SK-N-SH treated with all-trans-retinoic acid at 6 μM for 48 hours (cell line): ENCODE measurements around the gene INPP4B.

Experiments used
- BACH2 ChIP-seq: fragments of 250-450 bp; sonication (Bioruptor Pico); IDR thresholded peaks from 2 replicates; pipeline ENCODE4 v1.9.0; 2021; ENCODE audit warnings: mild to moderate bottlenecking, borderline replicate concordance
- ISL1 ChIP-seq: fragments of 250-450 bp; sonication (Bioruptor Pico); IDR thresholded peaks from 2 replicates; pipeline ENCODE4 v2.1.2; 2022; ENCODE audit warnings: mild to moderate bottlenecking, moderate library complexity
- OSR1 ChIP-seq: fragments of 250-450 bp; sonication (Bioruptor Pico); IDR thresholded peaks from 2 replicates; pipeline ENCODE4 v1.8.0; 2022; ENCODE audit warnings: moderate library complexity, mild to moderate bottlenecking, inconsistent platforms
- PPARA ChIP-seq: fragments of 250-450 bp; sonication (Bioruptor Pico); IDR thresholded peaks from 2 replicates; pipeline ENCODE4 v1.5.0; 2020; ENCODE audit warnings: mild to moderate bottlenecking, borderline replicate concordance
- RARB ChIP-seq: fragments of 250-450 bp; sonication (Bioruptor Pico); IDR thresholded peaks from 2 replicates; pipeline ENCODE4 v1.8.0; 2021; ENCODE audit warnings: mild to moderate bottlenecking, moderate library complexity
- TCF4 ChIP-seq: fragments of 250-450 bp; sonication (Bioruptor Pico); IDR thresholded peaks from 2 replicates; pipeline ENCODE4 v1.8.0; 2021; ENCODE audit warnings: mild to moderate bottlenecking, moderate library complexity, borderline replicate concordance
- ZC3H10 ChIP-seq: fragments of 250-450 bp; sonication (Bioruptor Pico); IDR thresholded peaks from 2 replicates; pipeline ENCODE4 v1.5.1; 2021; ENCODE audit warnings: mild to moderate bottlenecking, moderate library complexity
- ZFP3 ChIP-seq: fragments of 250-450 bp; sonication (Bioruptor Pico); IDR thresholded peaks from 2 replicates; pipeline ENCODE4 v1.5.0; 2020; ENCODE audit warnings: mild to moderate bottlenecking, moderate library complexity
- ZFP30 ChIP-seq: fragments of 450-650 bp; formaldehyde crosslinking; IDR thresholded peaks from 2 replicates; pipeline ENCODE4 v1.5.0; 2022; ENCODE audit warnings: mild to moderate bottlenecking, moderate library complexity
- ZNF8 ChIP-seq: fragments of 450-650 bp; formaldehyde crosslinking; IDR thresholded peaks from 2 replicates; pipeline ENCODE4 v1.5.0; 2020; ENCODE audit warnings: mild to moderate bottlenecking, moderate library complexity
- TF ChIP-seq, protein P1 (sequence below): fragments of 250-450 bp; sonication (Bioruptor Pico); IDR thresholded peaks from 2 replicates; pipeline ENCODE4 v1.5.0; 2020; ENCODE audit warnings: mild to moderate bottlenecking, moderate library complexity
- TF ChIP-seq, protein P2 (sequence below): fragments of 250-450 bp; sonication (Bioruptor Pico); IDR thresholded peaks from 2 replicates; pipeline ENCODE4 v1.8.0; 2020; ENCODE audit warnings: mild to moderate bottlenecking, moderate library complexity, borderline replicate concordance
- TF ChIP-seq, protein P3 (sequence below): fragments of 250-450 bp; sonication (Bioruptor Pico); IDR thresholded peaks from 2 replicates; pipeline ENCODE4 v1.8.0; 2021; ENCODE audit warnings: low read depth, mild to moderate bottlenecking, moderate library complexity, borderline replicate concordance
- TF ChIP-seq, protein P4 (sequence below): fragments of 250-450 bp; sonication (Bioruptor Pico); IDR thresholded peaks from 2 replicates; pipeline ENCODE4 v1.5.1; 2020; ENCODE audit warnings: low read depth, mild to moderate bottlenecking, moderate library complexity

DNA sequence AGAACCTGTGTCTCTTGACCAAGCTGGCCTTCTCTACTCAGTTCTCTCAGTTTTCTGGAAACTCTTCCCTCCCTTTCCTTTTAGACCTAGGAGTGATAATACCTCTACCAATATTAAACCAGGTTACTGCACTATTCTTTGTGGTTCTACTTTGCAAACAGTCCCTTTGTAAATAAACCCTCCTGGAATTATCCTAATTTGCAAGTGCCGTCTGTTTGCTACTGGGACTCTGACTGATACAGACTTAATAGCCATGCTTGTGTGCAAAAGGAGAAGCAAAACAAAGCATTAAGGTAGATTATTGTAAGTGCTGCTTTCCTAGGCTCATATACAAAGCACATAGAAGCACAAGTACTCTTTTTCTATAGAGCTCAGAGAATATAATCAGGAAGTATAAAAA lies 507.0 kb downstream of the INPP4B start:
- no peak for TF ChIP-seq PPARA (CRISPR knock-in tag)
- TF ChIP-seq, protein P1, sequence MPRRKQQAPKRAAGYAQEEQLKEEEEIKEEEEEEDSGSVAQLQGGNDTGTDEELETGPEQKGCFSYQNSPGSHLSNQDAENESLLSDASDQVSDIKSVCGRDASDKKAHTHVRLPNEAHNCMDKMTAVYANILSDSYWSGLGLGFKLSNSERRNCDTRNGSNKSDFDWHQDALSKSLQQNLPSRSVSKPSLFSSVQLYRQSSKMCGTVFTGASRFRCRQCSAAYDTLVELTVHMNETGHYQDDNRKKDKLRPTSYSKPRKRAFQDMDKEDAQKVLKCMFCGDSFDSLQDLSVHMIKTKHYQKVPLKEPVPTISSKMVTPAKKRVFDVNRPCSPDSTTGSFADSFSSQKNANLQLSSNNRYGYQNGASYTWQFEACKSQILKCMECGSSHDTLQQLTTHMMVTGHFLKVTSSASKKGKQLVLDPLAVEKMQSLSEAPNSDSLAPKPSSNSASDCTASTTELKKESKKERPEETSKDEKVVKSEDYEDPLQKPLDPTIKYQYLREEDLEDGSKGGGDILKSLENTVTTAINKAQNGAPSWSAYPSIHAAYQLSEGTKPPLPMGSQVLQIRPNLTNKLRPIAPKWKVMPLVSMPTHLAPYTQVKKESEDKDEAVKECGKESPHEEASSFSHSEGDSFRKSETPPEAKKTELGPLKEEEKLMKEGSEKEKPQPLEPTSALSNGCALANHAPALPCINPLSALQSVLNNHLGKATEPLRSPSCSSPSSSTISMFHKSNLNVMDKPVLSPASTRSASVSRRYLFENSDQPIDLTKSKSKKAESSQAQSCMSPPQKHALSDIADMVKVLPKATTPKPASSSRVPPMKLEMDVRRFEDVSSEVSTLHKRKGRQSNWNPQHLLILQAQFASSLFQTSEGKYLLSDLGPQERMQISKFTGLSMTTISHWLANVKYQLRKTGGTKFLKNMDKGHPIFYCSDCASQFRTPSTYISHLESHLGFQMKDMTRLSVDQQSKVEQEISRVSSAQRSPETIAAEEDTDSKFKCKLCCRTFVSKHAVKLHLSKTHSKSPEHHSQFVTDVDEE = no peak
- no peak for TF ChIP-seq ZC3H10 (CRISPR knock-in tag)
- TF ChIP-seq, protein P2, sequence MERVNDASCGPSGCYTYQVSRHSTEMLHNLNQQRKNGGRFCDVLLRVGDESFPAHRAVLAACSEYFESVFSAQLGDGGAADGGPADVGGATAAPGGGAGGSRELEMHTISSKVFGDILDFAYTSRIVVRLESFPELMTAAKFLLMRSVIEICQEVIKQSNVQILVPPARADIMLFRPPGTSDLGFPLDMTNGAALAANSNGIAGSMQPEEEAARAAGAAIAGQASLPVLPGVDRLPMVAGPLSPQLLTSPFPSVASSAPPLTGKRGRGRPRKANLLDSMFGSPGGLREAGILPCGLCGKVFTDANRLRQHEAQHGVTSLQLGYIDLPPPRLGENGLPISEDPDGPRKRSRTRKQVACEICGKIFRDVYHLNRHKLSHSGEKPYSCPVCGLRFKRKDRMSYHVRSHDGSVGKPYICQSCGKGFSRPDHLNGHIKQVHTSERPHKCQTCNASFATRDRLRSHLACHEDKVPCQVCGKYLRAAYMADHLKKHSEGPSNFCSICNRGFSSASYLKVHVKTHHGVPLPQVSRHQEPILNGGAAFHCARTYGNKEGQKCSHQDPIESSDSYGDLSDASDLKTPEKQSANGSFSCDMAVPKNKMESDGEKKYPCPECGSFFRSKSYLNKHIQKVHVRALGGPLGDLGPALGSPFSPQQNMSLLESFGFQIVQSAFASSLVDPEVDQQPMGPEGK (CRISPR knock-in tag) = no peak
- TF ChIP-seq, protein P3, sequence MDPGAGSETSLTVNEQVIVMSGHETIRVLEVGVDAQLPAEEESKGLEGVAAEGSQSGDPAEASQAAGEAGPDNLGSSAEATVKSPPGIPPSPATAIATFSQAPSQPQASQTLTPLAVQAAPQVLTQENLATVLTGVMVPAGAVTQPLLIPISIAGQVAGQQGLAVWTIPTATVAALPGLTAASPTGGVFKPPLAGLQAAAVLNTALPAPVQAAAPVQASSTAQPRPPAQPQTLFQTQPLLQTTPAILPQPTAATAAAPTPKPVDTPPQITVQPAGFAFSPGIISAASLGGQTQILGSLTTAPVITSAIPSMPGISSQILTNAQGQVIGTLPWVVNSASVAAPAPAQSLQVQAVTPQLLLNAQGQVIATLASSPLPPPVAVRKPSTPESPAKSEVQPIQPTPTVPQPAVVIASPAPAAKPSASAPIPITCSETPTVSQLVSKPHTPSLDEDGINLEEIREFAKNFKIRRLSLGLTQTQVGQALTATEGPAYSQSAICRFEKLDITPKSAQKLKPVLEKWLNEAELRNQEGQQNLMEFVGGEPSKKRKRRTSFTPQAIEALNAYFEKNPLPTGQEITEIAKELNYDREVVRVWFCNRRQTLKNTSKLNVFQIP (CRISPR knock-in tag) = no peak
- TF ChIP-seq ZFP30 (CRISPR knock-in tag) = no peak
- TF ChIP-seq ISL1 (CRISPR knock-in tag) = no peak
- no peak for TF ChIP-seq TCF4 (CRISPR knock-in tag)
- TF ChIP-seq RARB (CRISPR knock-in tag) = no peak
- no peak for TF ChIP-seq OSR1 (CRISPR knock-in tag)
- TF ChIP-seq, protein P4, sequence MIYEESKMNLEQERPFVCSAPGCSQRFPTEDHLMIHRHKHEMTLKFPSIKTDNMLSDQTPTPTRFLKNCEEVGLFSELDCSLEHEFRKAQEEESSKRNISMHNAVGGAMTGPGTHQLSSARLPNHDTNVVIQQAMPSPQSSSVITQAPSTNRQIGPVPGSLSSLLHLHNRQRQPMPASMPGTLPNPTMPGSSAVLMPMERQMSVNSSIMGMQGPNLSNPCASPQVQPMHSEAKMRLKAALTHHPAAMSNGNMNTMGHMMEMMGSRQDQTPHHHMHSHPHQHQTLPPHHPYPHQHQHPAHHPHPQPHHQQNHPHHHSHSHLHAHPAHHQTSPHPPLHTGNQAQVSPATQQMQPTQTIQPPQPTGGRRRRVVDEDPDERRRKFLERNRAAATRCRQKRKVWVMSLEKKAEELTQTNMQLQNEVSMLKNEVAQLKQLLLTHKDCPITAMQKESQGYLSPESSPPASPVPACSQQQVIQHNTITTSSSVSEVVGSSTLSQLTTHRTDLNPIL (CRISPR knock-in tag) = no peak
- TF ChIP-seq ZNF8 = no peak
- no peak for TF ChIP-seq BACH2 (CRISPR knock-in tag)
- TF ChIP-seq ZFP3 = no peak
